Vagina (tissue), 2 donors: ENCODE data around the gene SRD5A1. TPM values are rescaled to one million over a fixed set of nuclear protein-coding genes. Genes with fewer than 3 reads are reported as not detected.

Experiments used
- DNase-seq, 2 donors: peaks; one replicate each; pipeline ENCODE4 v3.0.0-alpha.2; 2017; ENCODE audit errors: extremely low spot score in 2 of 2
- H3K27ac ChIP-seq: fragments of 200-600 bp; sonication (generic); one replicate; pipeline ENCODE4 v1.5.1; 2019
- H3K27me3 ChIP-seq: fragments of 200-600 bp; sonication (generic); one replicate; pipeline ENCODE4 v1.5.1; 2019
- H3K36me3 ChIP-seq, 2 donors: fragments of 200-600 bp; sonication (generic); one replicate each; pipeline ENCODE4 v1.5.1; 2017 to 2019
- H3K4me1 ChIP-seq: fragments of 200-600 bp; sonication (generic); one replicate; pipeline ENCODE4 v1.5.1; 2019
- H3K4me3 ChIP-seq, 2 donors: fragments of 200-600 bp; sonication (generic); 1 replicate in 1 of 2; 2 replicates in 1 of 2; pipeline ENCODE4 v1.5.1; 2016 to 2019
- H3K9me3 ChIP-seq: fragments of 200-600 bp; sonication (generic); one replicate; pipeline ENCODE4 v1.5.1; 2019
- POLR2A ChIP-seq, 2 donors: fragments of 450-650 bp; IDR thresholded peaks; one replicate each; pipeline ENCODE4 v1.6.1; 2017; ENCODE audit warnings: antibody characterized with exemption in 2 of 2, mild to moderate bottlenecking in 2 of 2, moderate library complexity in 2 of 2
- POLR2AphosphoS5 ChIP-seq, 2 donors: sonication (generic); formaldehyde crosslinking; IDR thresholded peaks; one replicate each; pipeline ENCODE4 v1.9.0; 2017; ENCODE audit warnings: antibody characterized with exemption in 2 of 2, mild to moderate bottlenecking in 2 of 2, low read depth in 1 of 2; ENCODE audit not compliant: insufficient read depth in 1 of 2
- intact Hi-C: fragments of 100-400 bp; cut with DNase I; formaldehyde crosslinking; loops from one replicate; pipeline ENCODE4 v1.15.1; 2023
- total RNA-seq: library from RNA; depleted of rRNA; stranded (reverse); fragments of >200 nt; gene quantifications from one replicate; pipeline ENCODE4 v1.2.3, GENCODE V29; 2016
- TF ChIP-seq, protein P1 (sequence below), 3 experiments: fragments of 450-650 bp in 2 of 3; fragments of 200-600 bp in 1 of 3; sonication (generic) in 1 of 3; IDR thresholded peaks; one replicate each; pipeline ENCODE4 v1.5.1; 2017 to 2019; ENCODE audit warnings: antibody characterized with exemption in 3 of 3, mild to moderate bottlenecking in 2 of 3, moderate library complexity in 2 of 3

Gene SRD5A1
- total RNA-seq, 1 donor from 2014 or later, result 45.4 TPM

DNA sequence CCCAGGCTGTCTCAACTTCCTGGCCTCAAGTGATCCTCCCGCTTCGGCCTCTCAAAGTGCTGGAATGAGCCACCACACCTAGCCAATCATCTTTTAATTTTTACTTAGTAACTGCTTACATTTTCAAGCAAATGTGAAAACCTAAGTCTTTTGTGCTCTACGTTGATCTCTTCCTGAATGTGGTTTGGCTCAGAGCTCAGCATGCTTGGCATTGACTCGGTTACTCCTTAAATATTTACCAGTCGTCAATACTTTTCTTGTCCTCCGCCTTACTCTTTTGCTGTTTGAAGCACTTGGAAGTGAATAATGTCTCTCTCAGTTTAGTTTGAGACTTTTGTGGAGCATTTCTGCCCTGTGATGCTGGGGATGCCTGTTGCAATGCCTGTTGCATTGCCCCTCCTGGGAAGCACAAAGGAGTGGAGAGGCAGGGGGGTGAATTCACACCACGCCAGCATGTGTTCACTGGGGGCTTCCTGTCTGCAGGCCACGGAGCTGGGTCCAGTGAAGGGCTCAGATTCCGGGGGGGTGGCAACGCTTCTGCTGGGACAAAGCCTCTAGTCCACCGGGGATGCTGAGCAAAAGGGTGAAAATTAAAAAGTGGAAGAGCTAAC is 66.9 kb downstream of the SRD5A1 start:
- no peak for TF ChIP-seq POLR2AphosphoS5 (IDR thresholded peaks at IDR 0.05; ENCODE audit: insufficient read depth in 1 of 2, low read depth in 1 of 2)
- TF ChIP-seq, protein P1, sequence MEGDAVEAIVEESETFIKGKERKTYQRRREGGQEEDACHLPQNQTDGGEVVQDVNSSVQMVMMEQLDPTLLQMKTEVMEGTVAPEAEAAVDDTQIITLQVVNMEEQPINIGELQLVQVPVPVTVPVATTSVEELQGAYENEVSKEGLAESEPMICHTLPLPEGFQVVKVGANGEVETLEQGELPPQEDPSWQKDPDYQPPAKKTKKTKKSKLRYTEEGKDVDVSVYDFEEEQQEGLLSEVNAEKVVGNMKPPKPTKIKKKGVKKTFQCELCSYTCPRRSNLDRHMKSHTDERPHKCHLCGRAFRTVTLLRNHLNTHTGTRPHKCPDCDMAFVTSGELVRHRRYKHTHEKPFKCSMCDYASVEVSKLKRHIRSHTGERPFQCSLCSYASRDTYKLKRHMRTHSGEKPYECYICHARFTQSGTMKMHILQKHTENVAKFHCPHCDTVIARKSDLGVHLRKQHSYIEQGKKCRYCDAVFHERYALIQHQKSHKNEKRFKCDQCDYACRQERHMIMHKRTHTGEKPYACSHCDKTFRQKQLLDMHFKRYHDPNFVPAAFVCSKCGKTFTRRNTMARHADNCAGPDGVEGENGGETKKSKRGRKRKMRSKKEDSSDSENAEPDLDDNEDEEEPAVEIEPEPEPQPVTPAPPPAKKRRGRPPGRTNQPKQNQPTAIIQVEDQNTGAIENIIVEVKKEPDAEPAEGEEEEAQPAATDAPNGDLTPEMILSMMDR (IDR thresholded peaks at IDR 0.05), result no peak
- TF ChIP-seq POLR2A (IDR thresholded peaks at IDR 0.05), result no peak
- Histone ChIP-seq H3K27ac (no peak overlapping the region), H3K27me3 (no peaks in the 10 kb centered on the region), H3K4me1 (peaks cover 17% of the 10 kb centered on the region), H3K9me3 (no peaks in the 10 kb centered on the region), H3K4me3 (no peak overlapping the region), H3K36me3 (no peaks in the 10 kb centered on the region)
- no peak for DNase-seq
- intact Hi-C loops, result no loop called here

DNA sequence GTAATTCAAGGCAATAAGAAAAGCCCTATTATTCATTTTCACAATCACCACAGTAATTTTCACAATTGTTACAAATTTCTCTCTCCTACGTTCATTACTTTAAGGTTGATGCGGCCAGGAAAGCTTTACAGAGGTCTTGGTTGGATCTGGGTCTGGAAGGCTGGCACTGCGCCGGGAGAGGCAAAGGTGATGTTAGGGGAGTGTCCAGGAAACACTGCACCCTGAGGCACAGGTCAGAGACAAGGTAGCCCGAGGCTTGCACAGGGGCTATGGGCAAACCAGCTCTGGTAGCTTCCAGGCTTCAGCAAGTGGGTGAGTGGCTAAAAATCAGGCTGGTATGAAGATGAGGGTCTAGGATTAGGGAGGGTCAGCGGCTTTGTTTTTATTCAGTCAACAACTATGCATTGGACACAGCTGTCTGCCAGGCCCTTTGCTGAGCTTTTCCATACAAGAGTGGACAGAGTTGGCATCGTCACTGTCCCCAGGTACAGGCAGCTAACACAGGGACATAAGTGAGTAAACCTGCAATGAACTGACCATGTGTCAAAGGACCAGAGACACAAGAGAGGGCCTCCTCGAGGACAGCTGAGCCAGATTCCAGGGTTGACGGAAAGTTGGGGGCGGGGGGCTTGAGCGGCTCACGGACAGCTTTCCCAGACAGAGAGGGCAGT is 67.6 kb downstream of the SRD5A1 start:
- H3K27ac ChIP-seq, result no peak overlapping the region
- no peak overlapping the region for H3K4me3 ChIP-seq
- no peaks in the 10 kb centered on the region for H3K27me3 ChIP-seq
- H3K36me3 ChIP-seq, result no peaks in the 10 kb centered on the region
- H3K9me3 ChIP-seq, result no peaks in the 10 kb centered on the region
- no peak for DNase-seq
- peaks cover 19% of the 10 kb centered on the region for H3K4me1 ChIP-seq
- no peak for TF ChIP-seq POLR2A (IDR thresholded peaks at IDR 0.05)
- TF ChIP-seq, protein P1 (IDR thresholded peaks at IDR 0.05), result no peak
- no peak for TF ChIP-seq POLR2AphosphoS5 (IDR thresholded peaks at IDR 0.05; ENCODE audit: insufficient read depth in 1 of 2, low read depth in 1 of 2)
- intact Hi-C loops, result no loop called here

DNA sequence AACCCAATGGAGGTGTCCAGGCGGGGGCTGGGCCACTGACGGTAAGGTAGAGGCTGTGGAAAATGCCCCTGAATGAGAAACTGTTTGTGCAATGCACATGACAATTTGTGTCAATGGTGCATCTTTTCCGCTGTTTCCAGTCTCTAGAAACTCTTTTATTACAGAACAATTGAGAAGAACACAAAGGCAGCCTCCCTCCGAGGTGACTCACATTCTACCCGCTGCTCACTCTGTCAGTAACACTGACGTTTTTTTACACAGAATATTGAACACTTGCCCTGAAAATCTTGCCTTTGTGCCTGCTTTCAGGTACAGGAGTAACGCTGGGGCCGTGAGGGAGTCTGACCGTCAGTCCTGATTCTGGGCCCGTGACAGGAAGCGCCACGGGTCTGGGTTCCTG is 68.3 kb downstream of the SRD5A1 start:
- Histone ChIP-seq H3K9me3 (no peaks in the 10 kb centered on the region), H3K27me3 (no peaks in the 10 kb centered on the region), H3K4me3 (no peak overlapping the region), H3K27ac (no peak overlapping the region), H3K4me1 (peaks cover 19% of the 10 kb centered on the region), H3K36me3 (no peaks in the 10 kb centered on the region)
- intact Hi-C loops, result no loop called here
- no peak for DNase-seq
- TF ChIP-seq POLR2A (IDR thresholded peaks at IDR 0.05), result no peak
- TF ChIP-seq, protein P1 (IDR thresholded peaks at IDR 0.05), result no peak
- no peak for TF ChIP-seq POLR2AphosphoS5 (IDR thresholded peaks at IDR 0.05; ENCODE audit: insufficient read depth in 1 of 2, low read depth in 1 of 2)

DNA sequence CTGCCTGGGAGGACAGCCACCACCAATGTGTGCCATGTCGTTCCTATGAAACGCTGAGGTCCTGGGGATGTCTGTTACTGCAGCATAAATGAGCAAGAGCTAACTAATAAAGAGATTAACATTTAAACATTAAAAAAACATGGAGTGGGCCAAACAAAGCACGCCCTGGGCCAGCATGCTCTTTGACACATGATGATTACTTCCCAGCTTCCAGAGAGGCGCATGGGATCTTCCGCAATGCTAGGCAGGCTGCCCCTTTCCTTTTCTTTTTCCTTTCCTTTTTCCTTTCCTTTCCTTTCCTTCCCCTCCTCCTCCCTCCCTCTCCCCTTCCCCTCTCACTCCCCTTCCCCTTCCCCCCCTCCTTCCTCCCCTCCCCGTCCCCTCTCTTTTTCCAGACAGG is 69.4 kb downstream of the SRD5A1 start:
- no peaks in the 10 kb centered on the region for H3K9me3 ChIP-seq
- H3K4me3 ChIP-seq, result no peak overlapping the region
- TF ChIP-seq, protein P1 (IDR thresholded peaks at IDR 0.05), result no peak
- TF ChIP-seq POLR2A (IDR thresholded peaks at IDR 0.05), result no peak
- no peak for TF ChIP-seq POLR2AphosphoS5 (IDR thresholded peaks at IDR 0.05; ENCODE audit: insufficient read depth in 1 of 2, low read depth in 1 of 2)
- no peaks in the 10 kb centered on the region for H3K27me3 ChIP-seq
- intact Hi-C loops, result no loop called here
- peaks cover 19% of the 10 kb centered on the region for H3K4me1 ChIP-seq
- no peak for DNase-seq
- no peak overlapping the region for H3K27ac ChIP-seq
- H3K36me3 ChIP-seq, result no peaks in the 10 kb centered on the region

DNA sequence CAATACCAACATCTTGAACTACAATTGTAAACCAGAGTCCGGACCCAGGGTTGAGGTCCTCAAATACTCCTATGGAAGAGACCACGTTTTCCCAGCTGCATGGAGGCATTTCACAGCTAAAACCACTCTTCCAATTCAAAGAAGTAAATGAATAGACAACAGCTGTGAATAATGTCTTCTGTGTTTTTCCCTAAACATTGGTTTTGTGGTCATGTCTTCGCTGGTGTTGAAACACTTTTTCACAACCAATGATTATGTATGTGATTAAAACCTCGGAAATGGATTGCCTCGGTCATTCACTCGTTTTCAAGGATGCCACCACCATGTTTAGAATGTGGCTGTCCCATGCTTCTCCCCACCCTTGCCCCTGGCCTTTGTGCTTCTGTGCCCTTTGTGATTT is 70.6 kb downstream of the SRD5A1 start:
- peak overlapping the region; percentile 78 for H3K27ac ChIP-seq
- H3K27me3 ChIP-seq, result no peaks in the 10 kb centered on the region
- H3K9me3 ChIP-seq, result no peaks in the 10 kb centered on the region
- H3K36me3 ChIP-seq, result no peaks in the 10 kb centered on the region
- DNase-seq, result no peak
- H3K4me3 ChIP-seq, result no peak overlapping the region
- no peak for TF ChIP-seq POLR2A (IDR thresholded peaks at IDR 0.05)
- TF ChIP-seq, protein P1 (IDR thresholded peaks at IDR 0.05), result no peak
- TF ChIP-seq POLR2AphosphoS5 (IDR thresholded peaks at IDR 0.05; ENCODE audit: insufficient read depth in 1 of 2, low read depth in 1 of 2), result no peak
- peaks cover 19% of the 10 kb centered on the region for H3K4me1 ChIP-seq
- intact Hi-C loops, result no loop called here
